Stomach (tissue), 4 donors: ENCODE results near the gene TBC1D10A.

Experiments used
- EP300 ChIP-seq: sonication (generic); formaldehyde crosslinking; IDR thresholded peaks from one replicate; pipeline ENCODE4 v1.6.1; 2017; ENCODE audit warnings: antibody characterized with exemption
- POLR2A ChIP-seq, 4 donors: fragments of 450-650 bp; IDR thresholded peaks; one replicate each; pipeline ENCODE4 v1.6.1; 2016; ENCODE audit warnings: antibody characterized with exemption in 4 of 4, control low read depth in 2 of 4, mild to moderate bottlenecking in 1 of 4, moderate library complexity in 1 of 4
- POLR2AphosphoS5 ChIP-seq, 3 donors: sonication (generic); formaldehyde crosslinking; IDR thresholded peaks; one replicate each; pipeline ENCODE4 v1.6.1; 2016; ENCODE audit warnings: antibody characterized with exemption in 3 of 3
- TF ChIP-seq, protein P1 (sequence below), 7 experiments: fragments of 450-650 bp in 4 of 7; fragments of 200-600 bp in 3 of 7; sonication (generic) in 3 of 7; IDR thresholded peaks; one replicate each; pipeline ENCODE4 v1.5.1; 2016 to 2019; ENCODE audit warnings: antibody characterized with exemption in 7 of 7, control low read depth in 2 of 7, mild to moderate bottlenecking in 1 of 7

DNA sequence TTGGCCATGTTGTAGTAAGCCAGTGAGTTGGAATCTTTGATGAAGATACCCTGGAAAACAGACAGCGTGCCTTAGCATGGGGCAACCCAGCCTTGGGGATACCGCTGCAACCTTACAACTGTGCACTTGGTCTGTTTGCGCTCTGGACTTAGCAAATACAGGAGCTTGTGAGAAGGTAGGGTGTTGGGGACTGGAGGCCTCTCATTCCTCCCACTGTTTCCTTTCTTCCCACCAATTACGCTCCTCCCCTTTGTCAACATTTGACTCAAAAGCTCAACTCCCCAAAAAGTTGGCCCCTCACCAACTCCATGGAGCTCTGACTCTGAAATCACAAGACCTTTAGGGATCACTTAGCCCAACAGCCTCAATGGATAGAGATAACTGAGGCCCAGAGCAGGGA is 7.9 kb upstream of the TBC1D10A start:
- TF ChIP-seq, protein P1, sequence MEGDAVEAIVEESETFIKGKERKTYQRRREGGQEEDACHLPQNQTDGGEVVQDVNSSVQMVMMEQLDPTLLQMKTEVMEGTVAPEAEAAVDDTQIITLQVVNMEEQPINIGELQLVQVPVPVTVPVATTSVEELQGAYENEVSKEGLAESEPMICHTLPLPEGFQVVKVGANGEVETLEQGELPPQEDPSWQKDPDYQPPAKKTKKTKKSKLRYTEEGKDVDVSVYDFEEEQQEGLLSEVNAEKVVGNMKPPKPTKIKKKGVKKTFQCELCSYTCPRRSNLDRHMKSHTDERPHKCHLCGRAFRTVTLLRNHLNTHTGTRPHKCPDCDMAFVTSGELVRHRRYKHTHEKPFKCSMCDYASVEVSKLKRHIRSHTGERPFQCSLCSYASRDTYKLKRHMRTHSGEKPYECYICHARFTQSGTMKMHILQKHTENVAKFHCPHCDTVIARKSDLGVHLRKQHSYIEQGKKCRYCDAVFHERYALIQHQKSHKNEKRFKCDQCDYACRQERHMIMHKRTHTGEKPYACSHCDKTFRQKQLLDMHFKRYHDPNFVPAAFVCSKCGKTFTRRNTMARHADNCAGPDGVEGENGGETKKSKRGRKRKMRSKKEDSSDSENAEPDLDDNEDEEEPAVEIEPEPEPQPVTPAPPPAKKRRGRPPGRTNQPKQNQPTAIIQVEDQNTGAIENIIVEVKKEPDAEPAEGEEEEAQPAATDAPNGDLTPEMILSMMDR (IDR thresholded peaks at IDR 0.05): no peak
- TF ChIP-seq POLR2A (IDR thresholded peaks at IDR 0.05) (no peak), EP300 (no peak), POLR2AphosphoS5 (IDR thresholded peaks at IDR 0.05) (no peak)
